HG02623 (cell line): ENCODE measurements around the gene ALKBH4.
A peak's percentile ranks its signal among the peaks of the same experiment; 100 is the strongest.
"Not testable (repeated sequence)": the region's sequence is repeated elsewhere in the genome, so short reads cannot be mapped to it uniquely, and the experiment has no call there.

Experiments
- ATAC-seq: cut with Tn5 transposase; IDR thresholded peaks from one replicate; pipeline ENCODE4 v1.9.1; 2021; ENCODE audit warnings: moderate library complexity; ENCODE audit not compliant: unreplicated experiment

The ALKBH4 gene

GRCh38 chr7:102478314-102479208 lies 13.9 kb upstream of the ALKBH4 start, which contains the start of gene POLR2J:
POLR2J (minus strand) TSS chr7:102478922; CDS start chr7:102478860, 62 bp downstream.
- ATAC-seq = peak; percentile 82

- not testable (repeated sequence) for ATAC-seq
These were observed 10.2 kb upstream of the ALKBH4 start for GRCh38 chr7:102474736-102475435.

GRCh38 chr7:102474116-102474515 lies 9.5 kb upstream of the ALKBH4 start:
- not testable (repeated sequence) for ATAC-seq

GRCh38 chr7:102473271-102473991 lies 8.8 kb upstream of the ALKBH4 start:
- ATAC-seq = no peak

- no peak for ATAC-seq
These were observed 7.7 kb upstream of the ALKBH4 start for GRCh38 chr7:102472126-102473041.

GRCh38 chr7:102471791-102472125 lies 7.1 kb upstream of the ALKBH4 start:
- ATAC-seq = no peak

GRCh38 chr7:102469972-102470825 lies 5.5 kb upstream of the ALKBH4 start:
- no peak for ATAC-seq

GRCh38 chr7:102469351-102469971 lies 4.8 kb upstream of the ALKBH4 start:
- ATAC-seq = no peak

- ATAC-seq = no peak
These were observed 4.1 kb upstream of the ALKBH4 start for GRCh38 chr7:102468478-102469350.

- no peak for ATAC-seq
These were observed 3.2 kb upstream of the ALKBH4 start for GRCh38 chr7:102467581-102468477.

- ATAC-seq = no peak
These were observed 1.4 kb upstream of the ALKBH4 start for GRCh38 chr7:102466097-102466496.

GRCh38 chr7:102463841-102464576 lies 654 bp downstream of the ALKBH4 start:
- ATAC-seq = no peak

GRCh38 chr7:102460467-102460866 lies 4.2 kb downstream of the ALKBH4 start:
- ATAC-seq = no peak

GRCh38 chr7:102459221-102459844 lies 5.3 kb downstream of the ALKBH4 start:
- ATAC-seq = no peak

GRCh38 chr7:102457352-102457924 lies 7.2 kb downstream of the ALKBH4 start:
- ATAC-seq = no peak

- no peak for ATAC-seq
These were observed 8.3 kb downstream of the ALKBH4 start for GRCh38 chr7:102456327-102456726.
